ENCODE measurements around the gene CCDC88B. TPM values are rescaled to one million over a fixed set of nuclear protein-coding genes. Genes with fewer than 3 reads are reported as not detected.

Gene CCDC88B
- total and polyA plus RNA-seq, 9 of the 15 experiments (the other 6 are each of a cell fraction or from before 2014, with no cell fraction given) = 0.13 to 18.1 (median 7.9) TPM

DNA sequence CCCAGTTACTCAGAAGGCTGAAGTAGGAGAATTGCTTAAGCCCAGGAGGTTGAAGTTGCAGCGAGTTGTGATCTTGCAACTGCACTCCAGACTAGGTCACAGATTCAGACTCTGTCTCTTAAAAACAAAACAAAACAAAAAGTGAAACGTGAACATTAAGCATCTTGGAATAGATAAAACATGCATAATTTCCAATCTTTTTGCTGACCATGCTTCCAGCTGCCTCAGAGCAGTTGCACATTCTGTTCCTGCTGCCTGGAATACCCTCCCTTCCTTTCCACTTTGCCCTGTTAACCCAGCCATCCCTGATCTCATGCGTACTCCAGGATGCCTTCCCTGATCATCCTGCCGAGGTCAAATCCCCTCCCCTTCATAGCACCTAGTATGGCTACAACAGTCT, 718 bp upstream of the CCDC88B start:
- 35% methylated on average over 4 of the region's 4 CpGs for WGBS (ENCODE audit: insufficient coverage, low coverage, missing lambda C conversion rate)
- Histone ChIP-seq H3K9me3 (replicated peaks; ENCODE audit: control insufficient read depth, insufficient read depth, low read depth, low read length) (no peaks in the 10 kb centered on the region), H3K36me3 (ENCODE audit: control insufficient read depth, insufficient read depth, low read length) (no peaks in the 10 kb centered on the region), H2AFZ (ENCODE audit: low read depth, low read length) (peak overlapping the region; percentile 2; the same call in 1 of the 2 replicates), H3K4me3 (no peak overlapping the region), H3K79me2 (ENCODE audit: control insufficient read depth, insufficient read depth, low read length) (no peaks in the 10 kb centered on the region), H4K20me1 (replicated peaks; ENCODE audit: control insufficient read depth, insufficient read depth, low read length) (no peaks in the 10 kb centered on the region; the same call in 1 of the 2 replicates), H3K27me3 (ENCODE audit: control insufficient read depth in 2 of 2, insufficient read depth in 2 of 2, low read length in 2 of 2) (no peaks in the 10 kb centered on the region), H3K4me2 (ENCODE audit: insufficient read depth, low read length) (no peak overlapping the region), H3K9ac (ENCODE audit: insufficient read depth in 1 of 2, low read depth in 2 of 2, low read length in 2 of 2) (peak overlapping the region in 1 of 2 experiments; percentile 66; a peak in 1 of 4 replicates), H3K9me1 (ENCODE audit: control insufficient read depth, insufficient read depth, low read length) (no peaks in the 10 kb centered on the region), H3K27ac (ENCODE audit: extremely low read depth, low read depth, low read length) (no peak overlapping the region), H3K4me1 (replicated peaks in 1 of 2; ENCODE audit: control insufficient read depth in 2 of 2, insufficient read depth in 2 of 2, low read length in 2 of 2) (peaks cover 37 to 64% of the 10 kb centered on the region in 2 experiments)
- DNase-seq (ENCODE audit: extremely low read depth in 1 of 4, low spot score in 3 of 4) (no peak), FAIRE-seq (no peak), ATAC-seq (no peak)
- intact Hi-C loops (cut with micrococcal nuclease) (no loop called here), in situ Hi-C loops (cut with MboI) (no loop called here)
- CTCF ChIA-PET (ENCODE audit: low intra/inter-chr PET ratio) = no interaction called here
- no TSS peak for BruUV-seq (replicated peaks)
- POLR2A ChIA-PET = interaction anchor here (1.4 kb wide), 1 partner anchor 17 kb away, joined by 4 read pairs; no protein-coding TSS in a partner anchor
- 0 out of 2 replicates have a peak, but pooled peaks have one; percentile 29 for TF ChIP-seq C11orf30 (IDR thresholded peaks at IDR 0.05; ENCODE audit: low read depth)
- TF ChIP-seq SP2 (IDR thresholded peaks at IDR 0.05; ENCODE audit: extremely low read depth, low read depth, low read length, poor library complexity, severe bottlenecking) = no peak
- TF ChIP-seq SOX6 (IDR thresholded peaks at IDR 0.05) = no peak
- no peak for TF ChIP-seq TAF9B (IDR thresholded peaks at IDR 0.05; ENCODE audit: partially characterized antibody)
- TF ChIP-seq EGR1 (conservative IDR thresholded peaks at IDR 0.05) = no peak
- no peak for TF ChIP-seq HDGF (IDR thresholded peaks at IDR 0.05)
- TF ChIP-seq ZMIZ1 (IDR thresholded peaks at IDR 0.05; ENCODE audit: low read depth in 2 of 2, low read length in 2 of 2) = no peak
- TF ChIP-seq ZNF347 (CRISPR knock-in tag; IDR thresholded peaks at IDR 0.05; ENCODE audit: low read depth) = no peak
- TF ChIP-seq NR4A1 (CRISPR knock-in tag; IDR thresholded peaks at IDR 0.05) = no peak
- no peak for TF ChIP-seq NR4A1 (tag; IDR thresholded peaks at IDR 0.05)
- TF ChIP-seq COPS2 (conservative IDR thresholded peaks at IDR 0.05) = no peak
- TF ChIP-seq ELF1 (tag; IDR thresholded peaks at IDR 0.05) = no peak
- TF ChIP-seq DPF2 (IDR thresholded peaks at IDR 0.05) = no peak
- no peak for TF ChIP-seq ARNT (IDR thresholded peaks at IDR 0.05)
- no peak for TF ChIP-seq KAT2B (IDR thresholded peaks at IDR 0.05; ENCODE audit: low read depth, low read length)
- no peak for TF ChIP-seq HNRNPK (IDR thresholded peaks at IDR 0.05; ENCODE audit: low read depth, low read length, poor library complexity, severe bottlenecking)
- no peak for TF ChIP-seq PTBP1 (IDR thresholded peaks at IDR 0.05; ENCODE audit: low read depth, low read length)
- TF ChIP-seq, protein P1, sequence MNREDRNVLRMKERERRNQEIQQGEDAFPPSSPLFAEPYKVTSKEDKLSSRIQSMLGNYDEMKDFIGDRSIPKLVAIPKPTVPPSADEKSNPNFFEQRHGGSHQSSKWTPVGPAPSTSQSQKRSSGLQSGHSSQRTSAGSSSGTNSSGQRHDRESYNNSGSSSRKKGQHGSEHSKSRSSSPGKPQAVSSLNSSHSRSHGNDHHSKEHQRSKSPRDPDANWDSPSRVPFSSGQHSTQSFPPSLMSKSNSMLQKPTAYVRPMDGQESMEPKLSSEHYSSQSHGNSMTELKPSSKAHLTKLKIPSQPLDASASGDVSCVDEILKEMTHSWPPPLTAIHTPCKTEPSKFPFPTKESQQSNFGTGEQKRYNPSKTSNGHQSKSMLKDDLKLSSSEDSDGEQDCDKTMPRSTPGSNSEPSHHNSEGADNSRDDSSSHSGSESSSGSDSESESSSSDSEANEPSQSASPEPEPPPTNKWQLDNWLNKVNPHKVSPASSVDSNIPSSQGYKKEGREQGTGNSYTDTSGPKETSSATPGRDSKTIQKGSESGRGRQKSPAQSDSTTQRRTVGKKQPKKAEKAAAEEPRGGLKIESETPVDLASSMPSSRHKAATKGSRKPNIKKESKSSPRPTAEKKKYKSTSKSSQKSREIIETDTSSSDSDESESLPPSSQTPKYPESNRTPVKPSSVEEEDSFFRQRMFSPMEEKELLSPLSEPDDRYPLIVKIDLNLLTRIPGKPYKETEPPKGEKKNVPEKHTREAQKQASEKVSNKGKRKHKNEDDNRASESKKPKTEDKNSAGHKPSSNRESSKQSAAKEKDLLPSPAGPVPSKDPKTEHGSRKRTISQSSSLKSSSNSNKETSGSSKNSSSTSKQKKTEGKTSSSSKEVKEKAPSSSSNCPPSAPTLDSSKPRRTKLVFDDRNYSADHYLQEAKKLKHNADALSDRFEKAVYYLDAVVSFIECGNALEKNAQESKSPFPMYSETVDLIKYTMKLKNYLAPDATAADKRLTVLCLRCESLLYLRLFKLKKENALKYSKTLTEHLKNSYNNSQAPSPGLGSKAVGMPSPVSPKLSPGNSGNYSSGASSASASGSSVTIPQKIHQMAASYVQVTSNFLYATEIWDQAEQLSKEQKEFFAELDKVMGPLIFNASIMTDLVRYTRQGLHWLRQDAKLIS (CRISPR knock-in tag; IDR thresholded peaks at IDR 0.05) = no peak
